Stimulated activated CD4-positive, alpha-beta T cell treated with anti-CD3 and anti-CD28 coated beads, Interleukin-2, amount 100 ng/mL, for 4 hours (primary cell): ENCODE results near the gene PDE3B.
"Not testable (repeated sequence)": the region's sequence is repeated elsewhere in the genome, so short reads cannot be mapped to it uniquely, and the experiment has no call there.

Experiments used
- DNase-seq: peaks from one replicate; pipeline ENCODE4 v3.0.0-alpha.2; 2020; ENCODE audit warnings: low read depth

The PDE3B gene

GRCh38 chr11:14641801-14642200, 1.8 kb upstream of the PDE3B start:
- DNase-seq = no peak

- DNase-seq = no peak
Measured at GRCh38 chr11:14642453-14642852, 1.2 kb upstream of the PDE3B start.

GRCh38 chr11:14642873-14643696, 519 bp upstream of the PDE3B start:
- no peak for DNase-seq

GRCh38 chr11:14644226-14645014, 816 bp downstream of the PDE3B start:
- DNase-seq = no peak

- DNase-seq = no peak
Measured at GRCh38 chr11:14645015-14645912, 1.7 kb downstream of the PDE3B start.

- DNase-seq = no peak
Measured at GRCh38 chr11:14645985-14646900, 2.6 kb downstream of the PDE3B start.

- DNase-seq = no peak
Measured at GRCh38 chr11:14650064-14650463, 6.5 kb downstream of the PDE3B start.

- no peak for DNase-seq
Measured at GRCh38 chr11:14653090-14653489, 9.5 kb downstream of the PDE3B start.

GRCh38 chr11:14655435-14655834, 11.8 kb downstream of the PDE3B start:
- DNase-seq = no peak

GRCh38 chr11:14656536-14657457, 13.2 kb downstream of the PDE3B start:
- DNase-seq = no peak

- no peak for DNase-seq
Measured at GRCh38 chr11:14657841-14658240, 14.2 kb downstream of the PDE3B start.

- DNase-seq = not testable (repeated sequence)
Measured at GRCh38 chr11:14664926-14665325, 21.3 kb downstream of the PDE3B start.

GRCh38 chr11:14667329-14667728, 23.7 kb downstream of the PDE3B start:
- not testable (repeated sequence) for DNase-seq

- DNase-seq = no peak
Measured at GRCh38 chr11:14668731-14669301, 25.2 kb downstream of the PDE3B start.

- DNase-seq = no peak
Measured at GRCh38 chr11:14669499-14669898, 25.9 kb downstream of the PDE3B start.

- DNase-seq = no peak
Measured at GRCh38 chr11:14669958-14670357, 26.4 kb downstream of the PDE3B start.

- no peak for DNase-seq
Measured at GRCh38 chr11:14672635-14673034, 29.0 kb downstream of the PDE3B start.

GRCh38 chr11:14673421-14673820, 29.8 kb downstream of the PDE3B start:
- no peak for DNase-seq

GRCh38 chr11:14673824-14674405, 30.3 kb downstream of the PDE3B start:
- no peak for DNase-seq
